K562 (cell line): ENCODE measurements around the gene PKLR. TPM values are rescaled to one million over a fixed set of nuclear protein-coding genes. Genes with fewer than 3 reads are reported as not detected.
A peak's percentile ranks its signal among the peaks of the same experiment; 100 is the strongest.

Experiments used
- CAMTA2 ChIP-seq: fragments of 250-450 bp; sonication (Bioruptor Pico); conservative IDR thresholded peaks from 2 replicates; pipeline ENCODE4 v1.5.1; 2022
- CBX3 ChIP-seq, 2 experiments: IDR thresholded peaks; 1 replicate in 1 of 2; 2 replicates in 1 of 2; pipeline ENCODE4 v1.6.1; 2012; ENCODE audit warnings: inconsistent platforms in 2 of 2, low read length in 2 of 2, borderline replicate concordance in 1 of 2, control low read depth in 1 of 2
- CHAMP1 ChIP-seq: fragments of 450-650 bp; IDR thresholded peaks from 2 replicates; pipeline ENCODE4 v1.6.1; 2016; ENCODE audit warnings: mild to moderate bottlenecking
- CUX1 ChIP-seq: fragments of 200-800 bp; sonication (Bioruptor generic); IDR thresholded peaks from 2 replicates; pipeline ENCODE4 v1.6.1; 2016; ENCODE audit warnings: missing genetic modification characterization, missing compliant biosample characterization
- ETV1 ChIP-seq: fragments of 450-650 bp; conservative IDR thresholded peaks from 2 replicates; pipeline ENCODE4 v1.6.1; 2016; ENCODE audit warnings: missing genetic modification characterization, control low read depth, low read depth, missing compliant biosample characterization
- FOXP1 ChIP-seq: sonication (generic); formaldehyde crosslinking; IDR thresholded peaks from 2 replicates; pipeline ENCODE4 v1.8.0; 2022; ENCODE audit warnings: mild to moderate bottlenecking, missing genetic modification reagents
- NFE2L1 ChIP-seq: fragments of 450-650 bp; IDR thresholded peaks from 2 replicates; pipeline ENCODE4 v1.6.1; 2016; ENCODE audit warnings: missing genetic modification characterization, low read depth, mild to moderate bottlenecking, missing compliant biosample characterization, moderate library complexity, borderline replicate concordance
- NFRKB ChIP-seq: fragments of 450-650 bp; IDR thresholded peaks from 2 replicates; pipeline ENCODE4 v1.6.1; 2016; ENCODE audit warnings: low read depth
- NFXL1 ChIP-seq: fragments of 450-650 bp; formaldehyde crosslinking; IDR thresholded peaks from 2 replicates; pipeline ENCODE4 v1.4.0; 2021; ENCODE audit warnings: mild to moderate bottlenecking
- NR0B1 ChIP-seq: fragments of 450-650 bp; IDR thresholded peaks from one replicate; pipeline ENCODE4 v1.6.1; 2018; ENCODE audit warnings: mild to moderate bottlenecking, moderate library complexity; ENCODE audit not compliant: partially characterized antibody
- POLR3A ChIP-seq: IDR thresholded peaks from 2 replicates; pipeline ENCODE4 v1.6.1; 2011; ENCODE audit warnings: borderline replicate concordance, mild to moderate bottlenecking, moderate library complexity; ENCODE audit not compliant: insufficient read length, insufficient read depth; ENCODE audit errors: extremely low read depth
- PTBP1 ChIP-seq: fragments of 200-400 bp; formaldehyde crosslinking; IDR thresholded peaks from 2 replicates; pipeline ENCODE4 v1.6.1; 2017; ENCODE audit warnings: low read depth, low read length
- PTRF ChIP-seq: fragments of 450-650 bp; IDR thresholded peaks from 2 replicates; pipeline ENCODE4 v1.6.1; 2016; ENCODE audit warnings: mild to moderate bottlenecking, missing genetic modification characterization, missing compliant biosample characterization
- RB1 ChIP-seq: fragments of 450-650 bp; IDR thresholded peaks from 2 replicates; pipeline ENCODE4 v1.6.1; 2017; ENCODE audit warnings: low read depth, mild to moderate bottlenecking
- RBM15 ChIP-seq: fragments of 200-400 bp; formaldehyde crosslinking; IDR thresholded peaks from 2 replicates; pipeline ENCODE4 v1.6.1; 2018; ENCODE audit warnings: mild to moderate bottlenecking, low read length, moderate library complexity; ENCODE audit not compliant: insufficient read depth
- RNF2 ChIP-seq: sonication (generic); IDR thresholded peaks from 2 replicates; pipeline ENCODE4 v1.6.1; 2016
- SMARCC2 ChIP-seq: fragments of 450-650 bp; IDR thresholded peaks from 2 replicates; pipeline ENCODE4 v1.6.1; 2017; ENCODE audit warnings: antibody characterized with exemption, moderate library complexity, mild to moderate bottlenecking, low read depth
- ZC3H4 ChIP-seq: sonication (generic); formaldehyde crosslinking; IDR thresholded peaks from 2 replicates; pipeline ENCODE4 v1.9.0; 2021; ENCODE audit warnings: missing genetic modification reagents, borderline replicate concordance
- ZNF12 ChIP-seq: sonication (generic); formaldehyde crosslinking; IDR thresholded peaks from 2 replicates; pipeline ENCODE4 v1.4.0; 2020; ENCODE audit warnings: mild to moderate bottlenecking, missing genetic modification reagents
- polyA plus RNA-seq, 8 experiments: library from polyadenylated mRNA; depleted of rRNA in 4 of 8; stranded (reverse) in 5 of 8; unstranded in 3 of 8; fragments of >200 nt; fragmentation: Nextera tagmentation in 2 of 8; fragmentation: Illumina TruSeq in 1 of 8; extraction: Ambion mirVana in 2 of 8; extraction: Trizol in 1 of 8; gene quantifications; 2 replicates each; pipeline versions ENCODE4 v1.2.1 to v1.2.3, GENCODE V29; 2011 to 2014; ENCODE audit warnings: inconsistent platforms in 1 of 8, missing spikeins in 1 of 8
- total RNA-seq, 7 experiments: library from RNA; depleted of rRNA in 6 of 7; stranded (reverse); fragments of >200 nt in 6 of 7; fragmentation: Illumina TruSeq in 2 of 7; extraction: Trizol in 2 of 7; gene quantifications; 2 replicates each; pipeline versions ENCODE4 v1.2.1 to v1.2.3, GENCODE V29; 2011 to 2021; ENCODE audit warnings: low replicate concordance in 1 of 7

PKLR gene
- total and polyA plus RNA-seq, 9 of the 15 experiments (the other 6 are each of a cell fraction or from before 2014, with no cell fraction given) = 10.7 to 78.4 (median 38.2) TPM

- TF ChIP-seq CBX3 (IDR thresholded peaks at IDR 0.05; ENCODE audit: borderline replicate concordance in 1 of 2, low read length in 2 of 2) (peak in 1 of 2 experiments; percentile 91; a peak in 2 of 3 replicates), CHAMP1 (peak; percentile 98), RNF2 (peak; percentile 98), FOXP1 (CRISPR knock-in tag) (peak; percentile 96), NFRKB (peak; percentile 98), NFXL1 (CRISPR knock-in tag) (no peak), NR0B1 (no peak), POLR3A (peak; percentile 52), PTRF (no peak), SMARCC2 (no peak), RB1 (peak; percentile 100), ZNF12 (CRISPR knock-in tag) (peak; percentile 76; the same call in 1 of the 2 replicates), RBM15 (no peak), PTBP1 (peak; percentile 96), ETV1 (tag) (peak; percentile 88), CAMTA2 (no peak; the same call in 1 of the 2 replicates), ZC3H4 (no peak), CUX1 (CRISPR knock-in tag) (peak; percentile 75; the same call in 1 of the 2 replicates), NFE2L1 (tag) (no peak)
Observed at GRCh38 chr1:155244368-155245162, 56.7 kb downstream of the PKLR start (continued).
